ENCODE results near the gene TSPAN5. TPM values are rescaled to one million over a fixed set of nuclear protein-coding genes. Genes with fewer than 3 reads are reported as not detected.

Gene TSPAN5
- total RNA-seq, 1 experiment from 2014 or later: 18.5 TPM

- intact Hi-C loops (cut with micrococcal nuclease): no loop called here
- H3K9me3 Mint-ChIP-seq (ENCODE audit: unreplicated experiment): no peaks in the 10 kb centered on the region
- no peak overlapping the region for H3K27ac Mint-ChIP-seq (ENCODE audit: low read depth, unreplicated experiment)
- ChIA-PET POLR2A (interaction anchor here (0.7 to 1.2 kb wide), 3 partner anchors 9 to 19 kb away, joined by 3 read pairs; partner anchors contain the start of gene TSPAN5), CTCF (interaction anchor here (0.6 kb wide), 1 partner anchor 360 kb away, joined by 3 read pairs; no protein-coding TSS in a partner anchor)
- no peak overlapping the region for H3K4me3 Mint-ChIP-seq (ENCODE audit: unreplicated experiment)
- no peaks in the 10 kb centered on the region for H3K27me3 Mint-ChIP-seq (ENCODE audit: insufficient read depth, unreplicated experiment)
- peaks cover 8% of the 10 kb centered on the region for H3K4me1 Mint-ChIP-seq (ENCODE audit: insufficient read depth, unreplicated experiment)
- BruUV-seq (replicated peaks): no TSS peak
- no peaks in the 10 kb centered on the region for H3K36me3 Mint-ChIP-seq (ENCODE audit: insufficient read depth, unreplicated experiment)
- DNase-seq (ENCODE audit: unreplicated experiment): no peak
- TF ChIP-seq CTCF (IDR thresholded peaks at IDR 0.05; ENCODE audit: unreplicated experiment): no peak
Measured at GRCh38 chr4:98639523-98639922, 18.9 kb downstream of the TSPAN5 start.

GRCh38 chr4:98639108-98639507 lies 19.3 kb downstream of the TSPAN5 start:
- Mint-ChIP-seq H3K27ac (ENCODE audit: low read depth, unreplicated experiment) (no peak overlapping the region), H3K36me3 (ENCODE audit: insufficient read depth, unreplicated experiment) (no peaks in the 10 kb centered on the region), H3K9me3 (ENCODE audit: unreplicated experiment) (no peaks in the 10 kb centered on the region), H3K4me1 (ENCODE audit: insufficient read depth, unreplicated experiment) (peaks cover 8% of the 10 kb centered on the region), H3K4me3 (ENCODE audit: unreplicated experiment) (no peak overlapping the region), H3K27me3 (ENCODE audit: insufficient read depth, unreplicated experiment) (no peaks in the 10 kb centered on the region)
- intact Hi-C loops (cut with micrococcal nuclease): no loop called here
- POLR2A ChIA-PET: interaction anchor here (0.7 to 1.2 kb wide), 2 partner anchors 12 to 20 kb away, joined by 3 read pairs; partner anchors contain the start of gene TSPAN5
- CTCF ChIA-PET: interaction anchor here (0.5 to 0.6 kb wide), 2 partner anchors 361 to 430 kb away, joined by 3 read pairs; no protein-coding TSS in a partner anchor
- no peak for DNase-seq (ENCODE audit: unreplicated experiment)
- BruUV-seq (replicated peaks): no TSS peak
- TF ChIP-seq CTCF (IDR thresholded peaks at IDR 0.05; ENCODE audit: unreplicated experiment): no peak

- intact Hi-C loops (cut with micrococcal nuclease): no loop called here
- Mint-ChIP-seq H3K9me3 (ENCODE audit: unreplicated experiment) (no peaks in the 10 kb centered on the region), H3K36me3 (ENCODE audit: insufficient read depth, unreplicated experiment) (no peaks in the 10 kb centered on the region), H3K4me1 (ENCODE audit: insufficient read depth, unreplicated experiment) (peaks cover 8% of the 10 kb centered on the region), H3K27ac (ENCODE audit: low read depth, unreplicated experiment) (no peak overlapping the region), H3K27me3 (ENCODE audit: insufficient read depth, unreplicated experiment) (no peaks in the 10 kb centered on the region), H3K4me3 (ENCODE audit: unreplicated experiment) (no peak overlapping the region)
- ChIA-PET POLR2A (no interaction called here), CTCF (interaction anchor here (0.5 to 0.8 kb wide), 3 partner anchors 9 to 431 kb away, joined by 3 read pairs; no protein-coding TSS in a partner anchor)
- no peak for DNase-seq (ENCODE audit: unreplicated experiment)
- no peak for TF ChIP-seq CTCF (IDR thresholded peaks at IDR 0.05; ENCODE audit: unreplicated experiment)
- no TSS peak for BruUV-seq (replicated peaks)
Measured at GRCh38 chr4:98638661-98639060, 19.8 kb downstream of the TSPAN5 start.

- DNase-seq (ENCODE audit: unreplicated experiment): no peak
- POLR2A ChIA-PET: no interaction called here
- H3K4me3 Mint-ChIP-seq (ENCODE audit: unreplicated experiment): no peak overlapping the region
- TF ChIP-seq CTCF (IDR thresholded peaks at IDR 0.05; ENCODE audit: unreplicated experiment): no peak
- H3K27me3 Mint-ChIP-seq (ENCODE audit: insufficient read depth, unreplicated experiment): no peaks in the 10 kb centered on the region
- intact Hi-C loops (cut with micrococcal nuclease): no loop called here
- no peaks in the 10 kb centered on the region for H3K9me3 Mint-ChIP-seq (ENCODE audit: unreplicated experiment)
- no peak overlapping the region for H3K27ac Mint-ChIP-seq (ENCODE audit: low read depth, unreplicated experiment)
- H3K4me1 Mint-ChIP-seq (ENCODE audit: insufficient read depth, unreplicated experiment): no peaks in the 10 kb centered on the region
- no peaks in the 10 kb centered on the region for H3K36me3 Mint-ChIP-seq (ENCODE audit: insufficient read depth, unreplicated experiment)
- CTCF ChIA-PET: no interaction called here
- no TSS peak for BruUV-seq (replicated peaks)
Measured at GRCh38 chr4:98634061-98634460, 24.4 kb downstream of the TSPAN5 start.

Measured in MCF 10A (cell line).